LoVo (cell line): ENCODE measurements around the gene KXD1.

Experiments
- DNase-seq: peaks from one replicate; pipeline ENCODE4 v3.0.0-alpha.2; 2016; ENCODE audit warnings: low spot score

KXD1 gene

GRCh38 chr19:18616023-18616422 lies 58.4 kb downstream of the KXD1 start:
- no peak for DNase-seq

- DNase-seq, result no peak
Observed at GRCh38 chr19:18617562-18617961, 59.9 kb downstream of the KXD1 start.

GRCh38 chr19:18618236-18618635 lies 60.6 kb downstream of the KXD1 start:
- no peak for DNase-seq
